H1 (cell line): ENCODE data around the gene INF2.

Experiments used
- EZH2 ChIP-seq: fragments of 200-600 bp; sonication (generic); IDR thresholded peaks from 2 replicates; pipeline ENCODE4 v1.7.1; 2012; ENCODE audit warnings: low read depth, mild to moderate bottlenecking, moderate library complexity, low read length, inconsistent platforms; ENCODE audit not compliant: severe bottlenecking
- POLR2AphosphoS5 ChIP-seq: IDR thresholded peaks from 2 replicates; pipeline ENCODE4 v1.6.1; 2011; ENCODE audit warnings: low read depth, low read length
- RAD21 ChIP-seq, 2 experiments: IDR thresholded peaks in 1 of 2; conservative IDR thresholded peaks in 1 of 2; 2 replicates each; pipeline ENCODE4 v1.6.1; 2011; ENCODE audit warnings: low read depth in 2 of 2, low read length in 2 of 2, improper control_type of control experiment in 1 of 2, inconsistent platforms in 1 of 2, mild to moderate bottlenecking in 1 of 2, moderate library complexity in 1 of 2

DNA sequence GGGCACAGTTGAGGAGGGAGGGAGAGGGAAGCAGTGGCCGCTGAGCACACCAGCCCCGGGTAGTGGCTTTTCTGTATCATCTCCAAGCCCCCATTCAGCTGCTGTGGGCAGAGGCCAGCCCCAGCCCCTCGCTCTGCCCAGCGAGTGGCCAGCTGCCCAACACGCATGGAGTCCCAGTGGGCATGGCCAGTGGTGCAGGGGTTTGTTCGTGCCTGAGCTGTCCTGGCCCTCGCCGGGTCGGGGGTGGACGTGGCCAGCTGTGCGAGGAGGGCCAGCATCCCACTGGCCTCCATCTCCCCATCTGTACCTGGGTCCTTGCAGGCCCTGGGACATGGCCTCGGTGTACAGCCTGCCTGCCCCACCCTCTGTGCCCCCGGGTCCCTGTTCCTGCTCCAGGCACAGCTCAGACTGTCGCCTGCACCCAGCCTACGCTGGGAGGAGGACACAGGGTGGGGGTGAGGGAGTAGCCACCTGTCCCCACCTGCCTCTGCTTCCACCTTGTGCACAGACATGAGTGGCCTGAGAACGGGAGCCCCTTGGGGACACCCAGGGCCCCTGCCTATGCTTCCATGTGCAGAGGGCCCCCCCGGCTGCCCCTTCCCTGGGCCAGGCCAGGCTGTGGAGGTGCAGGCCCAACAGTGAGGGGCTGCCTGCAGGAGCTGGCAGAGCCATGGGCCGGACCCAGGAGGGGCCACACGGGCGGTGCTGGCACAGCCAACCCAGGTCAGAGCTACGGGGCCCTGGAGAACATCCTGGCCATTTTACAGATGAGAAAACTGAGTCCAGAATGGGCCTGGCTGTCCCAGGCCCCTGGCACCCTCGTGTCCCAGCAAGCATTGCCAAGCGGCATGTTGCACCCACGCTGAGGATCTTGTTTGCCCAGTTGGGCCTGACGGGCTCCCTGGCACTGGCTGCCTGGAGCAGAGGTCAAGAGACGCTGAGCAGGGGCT, 4.3 kb downstream of the INF2 start:
- no peak for TF ChIP-seq POLR2AphosphoS5
- TF ChIP-seq EZH2 = no peak
- TF ChIP-seq RAD21 (IDR thresholded peaks at IDR 0.05 in 1 of 2, conservative IDR thresholded peaks at IDR 0.05 in 1 of 2; ENCODE audit: low read depth in 2 of 2, low read length in 2 of 2) = no peak
